Measurements from ENCODE around the gene SDK1.

DNA sequence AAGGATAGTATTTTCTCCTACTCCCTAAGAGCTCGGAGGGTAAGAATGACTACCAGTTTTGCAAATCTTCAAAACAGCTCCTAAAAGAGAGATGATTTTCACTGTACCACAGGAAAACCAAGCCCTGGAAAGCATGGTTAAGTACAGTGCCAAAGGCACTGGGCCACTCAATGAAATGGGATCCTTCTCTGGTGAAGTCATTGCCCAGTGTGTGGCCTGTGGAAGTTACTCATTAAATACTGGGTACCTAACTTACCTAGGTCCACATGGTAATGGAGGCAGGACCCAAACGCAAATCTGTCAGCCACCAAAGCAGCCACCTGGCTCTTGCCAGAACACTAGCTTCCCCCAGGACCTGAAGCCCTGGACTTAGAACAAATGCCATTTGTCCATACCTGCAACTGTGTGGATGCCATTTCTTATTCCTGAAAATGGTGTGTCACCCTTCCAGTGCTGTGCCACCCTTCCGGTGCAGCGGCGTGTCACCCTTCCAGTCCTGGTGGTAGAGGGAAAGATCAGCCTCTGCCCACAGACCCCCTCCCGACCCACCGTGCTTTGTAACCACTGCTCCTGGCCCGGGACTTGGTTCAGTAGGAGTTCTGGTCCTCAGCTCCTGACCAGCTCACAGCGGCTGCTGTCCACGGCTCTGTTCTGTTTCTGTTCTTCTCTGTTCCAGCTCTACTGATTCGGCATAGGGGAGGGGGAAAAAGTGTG is 659.2 kb downstream of the SDK1 start:
- TF ChIP-seq CTCF (IDR thresholded peaks at IDR 0.05; ENCODE audit: low read depth, low read length) (no peak), POLR2A (IDR thresholded peaks at IDR 0.05; ENCODE audit: extremely low read depth, insufficient read length) (no peak), MAX (IDR thresholded peaks at IDR 0.05; ENCODE audit: low read depth, low read length) (no peak), MYC (IDR thresholded peaks at IDR 0.05; ENCODE audit: low read depth, low read length) (no peak)

Measured in NB4 (cell line).